ENCODE measurements around the gene WBP1L.

WBP1L gene

GRCh38 chr10:102781090-102781920 is 37.6 kb downstream of the WBP1L start (continued):
- TF ChIP-seq, protein P1, sequence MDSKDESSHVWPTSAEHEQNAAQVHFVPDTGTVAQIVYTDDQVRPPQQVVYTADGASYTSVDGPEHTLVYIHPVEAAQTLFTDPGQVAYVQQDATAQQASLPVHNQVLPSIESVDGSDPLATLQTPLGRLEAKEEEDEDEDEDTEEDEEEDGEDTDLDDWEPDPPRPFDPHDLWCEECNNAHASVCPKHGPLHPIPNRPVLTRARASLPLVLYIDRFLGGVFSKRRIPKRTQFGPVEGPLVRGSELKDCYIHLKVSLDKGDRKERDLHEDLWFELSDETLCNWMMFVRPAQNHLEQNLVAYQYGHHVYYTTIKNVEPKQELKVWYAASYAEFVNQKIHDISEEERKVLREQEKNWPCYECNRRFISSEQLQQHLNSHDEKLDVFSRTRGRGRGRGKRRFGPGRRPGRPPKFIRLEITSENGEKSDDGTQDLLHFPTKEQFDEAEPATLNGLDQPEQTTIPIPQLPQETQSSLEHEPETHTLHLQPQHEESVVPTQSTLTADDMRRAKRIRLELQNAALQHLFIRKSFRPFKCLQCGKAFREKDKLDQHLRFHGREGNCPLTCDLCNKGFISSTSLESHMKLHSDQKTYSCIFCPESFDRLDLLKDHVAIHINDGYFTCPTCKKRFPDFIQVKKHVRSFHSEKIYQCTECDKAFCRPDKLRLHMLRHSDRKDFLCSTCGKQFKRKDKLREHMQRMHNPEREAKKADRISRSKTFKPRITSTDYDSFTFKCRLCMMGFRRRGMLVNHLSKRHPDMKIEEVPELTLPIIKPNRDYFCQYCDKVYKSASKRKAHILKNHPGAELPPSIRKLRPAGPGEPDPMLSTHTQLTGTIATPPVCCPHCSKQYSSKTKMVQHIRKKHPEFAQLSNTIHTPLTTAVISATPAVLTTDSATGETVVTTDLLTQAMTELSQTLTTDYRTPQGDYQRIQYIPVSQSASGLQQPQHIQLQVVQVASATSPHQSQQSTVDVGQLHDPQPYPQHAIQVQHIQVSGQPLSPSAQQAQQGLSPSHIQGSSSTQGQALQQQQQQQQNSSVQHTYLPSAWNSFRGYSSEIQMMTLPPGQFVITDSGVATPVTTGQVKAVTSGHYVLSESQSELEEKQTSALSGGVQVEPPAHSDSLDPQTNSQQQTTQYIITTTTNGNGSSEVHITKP (tag by site-specific recombination; IDR thresholded peaks at IDR 0.05), result peak; percentile 69
- TF ChIP-seq ZNF37A (tag by site-specific recombination; IDR thresholded peaks at IDR 0.05), result no peak
- TF ChIP-seq, protein P2, sequence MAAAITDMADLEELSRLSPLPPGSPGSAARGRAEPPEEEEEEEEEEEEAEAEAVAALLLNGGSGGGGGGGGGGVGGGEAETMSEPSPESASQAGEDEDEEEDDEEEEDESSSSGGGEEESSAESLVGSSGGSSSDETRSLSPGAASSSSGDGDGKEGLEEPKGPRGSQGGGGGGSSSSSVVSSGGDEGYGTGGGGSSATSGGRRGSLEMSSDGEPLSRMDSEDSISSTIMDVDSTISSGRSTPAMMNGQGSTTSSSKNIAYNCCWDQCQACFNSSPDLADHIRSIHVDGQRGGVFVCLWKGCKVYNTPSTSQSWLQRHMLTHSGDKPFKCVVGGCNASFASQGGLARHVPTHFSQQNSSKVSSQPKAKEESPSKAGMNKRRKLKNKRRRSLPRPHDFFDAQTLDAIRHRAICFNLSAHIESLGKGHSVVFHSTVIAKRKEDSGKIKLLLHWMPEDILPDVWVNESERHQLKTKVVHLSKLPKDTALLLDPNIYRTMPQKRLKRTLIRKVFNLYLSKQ (tag by site-specific recombination; IDR thresholded peaks at IDR 0.05; ENCODE audit: borderline replicate concordance), result no peak
- no peak for TF ChIP-seq ZNF626 (tag by site-specific recombination; IDR thresholded peaks at IDR 0.05)
- 0 out of 2 replicates have a peak, but pooled peaks have one; percentile 15 for TF ChIP-seq ZIC2 (tag by site-specific recombination; IDR thresholded peaks at IDR 0.05)
- no peak for TF ChIP-seq ZNF140 (tag by site-specific recombination; IDR thresholded peaks at IDR 0.05)
- no peak for TF ChIP-seq ZNF704 (tag by site-specific recombination; IDR thresholded peaks at IDR 0.05)
- TF ChIP-seq KLF7 (tag by site-specific recombination; IDR thresholded peaks at IDR 0.05; ENCODE audit: borderline replicate concordance), result no peak
- TF ChIP-seq ZNF354C (tag by site-specific recombination; IDR thresholded peaks at IDR 0.05; ENCODE audit: borderline replicate concordance, low read depth), result no peak
- TF ChIP-seq, protein P3, sequence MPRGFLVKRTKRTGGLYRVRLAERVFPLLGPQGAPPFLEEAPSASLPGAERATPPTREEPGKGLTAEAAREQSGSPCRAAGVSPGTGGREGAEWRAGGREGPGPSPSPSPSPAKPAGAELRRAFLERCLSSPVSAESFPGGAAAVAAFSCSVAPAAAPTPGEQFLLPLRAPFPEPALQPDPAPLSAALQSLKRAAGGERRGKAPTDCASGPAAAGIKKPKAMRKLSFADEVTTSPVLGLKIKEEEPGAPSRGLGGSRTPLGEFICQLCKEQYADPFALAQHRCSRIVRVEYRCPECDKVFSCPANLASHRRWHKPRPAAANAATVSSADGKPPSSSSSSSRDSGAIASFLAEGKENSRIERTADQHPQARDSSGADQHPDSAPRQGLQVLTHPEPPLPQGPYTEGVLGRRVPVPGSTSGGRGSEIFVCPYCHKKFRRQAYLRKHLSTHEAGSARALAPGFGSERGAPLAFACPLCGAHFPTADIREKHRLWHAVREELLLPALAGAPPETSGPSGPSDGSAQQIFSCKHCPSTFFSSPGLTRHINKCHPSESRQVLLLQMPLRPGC (tag by site-specific recombination; IDR thresholded peaks at IDR 0.05), result no peak
- no peak for TF ChIP-seq TCF7L2 (IDR thresholded peaks at IDR 0.05; ENCODE audit: borderline replicate concordance, low read depth, low read length)
- no peak for TF ChIP-seq ZNF555 (tag by site-specific recombination; conservative IDR thresholded peaks at IDR 0.05)
- no peak for TF ChIP-seq ZNF837 (tag by site-specific recombination; IDR thresholded peaks at IDR 0.05)
- no peak for TF ChIP-seq ZNF529 (tag by site-specific recombination; IDR thresholded peaks at IDR 0.05; ENCODE audit: insufficient replicate concordance)
- TF ChIP-seq ZNF211 (tag by site-specific recombination; IDR thresholded peaks at IDR 0.05; ENCODE audit: low read depth), result no peak
- TF ChIP-seq ZNF184 (tag by site-specific recombination; IDR thresholded peaks at IDR 0.05), result no peak
- TF ChIP-seq, protein P4, sequence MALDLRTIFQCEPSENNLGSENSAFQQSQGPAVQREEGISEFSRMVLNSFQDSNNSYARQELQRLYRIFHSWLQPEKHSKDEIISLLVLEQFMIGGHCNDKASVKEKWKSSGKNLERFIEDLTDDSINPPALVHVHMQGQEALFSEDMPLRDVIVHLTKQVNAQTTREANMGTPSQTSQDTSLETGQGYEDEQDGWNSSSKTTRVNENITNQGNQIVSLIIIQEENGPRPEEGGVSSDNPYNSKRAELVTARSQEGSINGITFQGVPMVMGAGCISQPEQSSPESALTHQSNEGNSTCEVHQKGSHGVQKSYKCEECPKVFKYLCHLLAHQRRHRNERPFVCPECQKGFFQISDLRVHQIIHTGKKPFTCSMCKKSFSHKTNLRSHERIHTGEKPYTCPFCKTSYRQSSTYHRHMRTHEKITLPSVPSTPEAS (tag by site-specific recombination; IDR thresholded peaks at IDR 0.05), result no peak
- TF ChIP-seq ZFP37 (tag by site-specific recombination; IDR thresholded peaks at IDR 0.05), result no peak
- TF ChIP-seq ZNF777 (tag by site-specific recombination; IDR thresholded peaks at IDR 0.05; ENCODE audit: borderline replicate concordance), result no peak
- no peak for TF ChIP-seq ZNF561 (tag by site-specific recombination; IDR thresholded peaks at IDR 0.05; ENCODE audit: borderline replicate concordance)
- TF ChIP-seq ZNF76 (tag by site-specific recombination; IDR thresholded peaks at IDR 0.05; ENCODE audit: borderline replicate concordance, low read depth), result no peak
- TF ChIP-seq, protein P5, sequence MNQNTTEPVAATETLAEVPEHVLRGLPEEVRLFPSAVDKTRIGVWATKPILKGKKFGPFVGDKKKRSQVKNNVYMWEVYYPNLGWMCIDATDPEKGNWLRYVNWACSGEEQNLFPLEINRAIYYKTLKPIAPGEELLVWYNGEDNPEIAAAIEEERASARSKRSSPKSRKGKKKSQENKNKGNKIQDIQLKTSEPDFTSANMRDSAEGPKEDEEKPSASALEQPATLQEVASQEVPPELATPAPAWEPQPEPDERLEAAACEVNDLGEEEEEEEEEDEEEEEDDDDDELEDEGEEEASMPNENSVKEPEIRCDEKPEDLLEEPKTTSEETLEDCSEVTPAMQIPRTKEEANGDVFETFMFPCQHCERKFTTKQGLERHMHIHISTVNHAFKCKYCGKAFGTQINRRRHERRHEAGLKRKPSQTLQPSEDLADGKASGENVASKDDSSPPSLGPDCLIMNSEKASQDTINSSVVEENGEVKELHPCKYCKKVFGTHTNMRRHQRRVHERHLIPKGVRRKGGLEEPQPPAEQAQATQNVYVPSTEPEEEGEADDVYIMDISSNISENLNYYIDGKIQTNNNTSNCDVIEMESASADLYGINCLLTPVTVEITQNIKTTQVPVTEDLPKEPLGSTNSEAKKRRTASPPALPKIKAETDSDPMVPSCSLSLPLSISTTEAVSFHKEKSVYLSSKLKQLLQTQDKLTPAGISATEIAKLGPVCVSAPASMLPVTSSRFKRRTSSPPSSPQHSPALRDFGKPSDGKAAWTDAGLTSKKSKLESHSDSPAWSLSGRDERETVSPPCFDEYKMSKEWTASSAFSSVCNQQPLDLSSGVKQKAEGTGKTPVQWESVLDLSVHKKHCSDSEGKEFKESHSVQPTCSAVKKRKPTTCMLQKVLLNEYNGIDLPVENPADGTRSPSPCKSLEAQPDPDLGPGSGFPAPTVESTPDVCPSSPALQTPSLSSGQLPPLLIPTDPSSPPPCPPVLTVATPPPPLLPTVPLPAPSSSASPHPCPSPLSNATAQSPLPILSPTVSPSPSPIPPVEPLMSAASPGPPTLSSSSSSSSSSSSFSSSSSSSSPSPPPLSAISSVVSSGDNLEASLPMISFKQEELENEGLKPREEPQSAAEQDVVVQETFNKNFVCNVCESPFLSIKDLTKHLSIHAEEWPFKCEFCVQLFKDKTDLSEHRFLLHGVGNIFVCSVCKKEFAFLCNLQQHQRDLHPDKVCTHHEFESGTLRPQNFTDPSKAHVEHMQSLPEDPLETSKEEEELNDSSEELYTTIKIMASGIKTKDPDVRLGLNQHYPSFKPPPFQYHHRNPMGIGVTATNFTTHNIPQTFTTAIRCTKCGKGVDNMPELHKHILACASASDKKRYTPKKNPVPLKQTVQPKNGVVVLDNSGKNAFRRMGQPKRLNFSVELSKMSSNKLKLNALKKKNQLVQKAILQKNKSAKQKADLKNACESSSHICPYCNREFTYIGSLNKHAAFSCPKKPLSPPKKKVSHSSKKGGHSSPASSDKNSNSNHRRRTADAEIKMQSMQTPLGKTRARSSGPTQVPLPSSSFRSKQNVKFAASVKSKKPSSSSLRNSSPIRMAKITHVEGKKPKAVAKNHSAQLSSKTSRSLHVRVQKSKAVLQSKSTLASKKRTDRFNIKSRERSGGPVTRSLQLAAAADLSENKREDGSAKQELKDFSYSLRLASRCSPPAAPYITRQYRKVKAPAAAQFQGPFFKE (tag by site-specific recombination; IDR thresholded peaks at IDR 0.05; ENCODE audit: borderline replicate concordance), result no peak
